ENCODE data around the gene CDYL2.

Gene CDYL2

DNA sequence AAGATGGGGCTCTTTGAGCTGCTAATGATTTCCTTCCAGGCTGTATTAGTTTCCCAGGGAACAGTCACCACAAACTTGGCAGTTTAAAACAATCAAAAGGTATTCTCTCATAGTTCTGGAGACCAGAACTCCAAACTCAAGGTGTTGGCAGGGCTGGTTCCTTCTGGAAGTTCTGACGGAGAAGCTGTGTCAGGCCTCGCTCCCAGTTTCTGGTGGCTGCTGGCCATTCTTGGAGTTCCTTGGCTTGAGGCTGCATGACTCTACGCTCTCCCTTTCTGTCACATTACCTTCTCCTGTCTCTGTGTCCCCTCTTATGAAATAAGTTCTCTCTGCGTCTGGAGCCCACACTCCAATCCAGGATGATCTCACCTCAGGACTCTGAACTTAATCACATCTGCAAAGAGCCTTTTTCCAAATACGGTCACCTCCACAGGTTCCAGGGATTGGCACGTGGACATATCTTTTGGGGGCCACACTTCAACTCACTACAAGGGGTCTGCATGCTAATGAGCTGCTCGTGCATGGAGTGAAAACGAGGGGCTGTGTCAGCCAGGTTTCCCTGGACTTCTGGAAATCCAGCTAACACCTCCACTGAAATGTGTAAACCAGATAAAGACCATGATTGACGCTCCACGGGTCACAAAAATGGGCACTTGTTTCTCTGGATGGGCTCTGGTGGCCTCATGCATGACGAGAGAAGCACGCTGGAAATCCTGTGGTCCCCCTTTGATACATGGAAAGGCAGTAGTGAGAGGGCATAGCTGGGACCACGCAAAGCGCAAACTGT, 185.3 kb downstream of the CDYL2 start:
- TF ChIP-seq CTCF (IDR thresholded peaks at IDR 0.05; ENCODE audit: low read depth, low read length, missing control alignments) = no peak
- H3K4me3 ChIP-seq (ENCODE audit: low read depth, low read length) = no peak overlapping the region
- DNase-seq (ENCODE audit: low read depth) = no peak

DNA sequence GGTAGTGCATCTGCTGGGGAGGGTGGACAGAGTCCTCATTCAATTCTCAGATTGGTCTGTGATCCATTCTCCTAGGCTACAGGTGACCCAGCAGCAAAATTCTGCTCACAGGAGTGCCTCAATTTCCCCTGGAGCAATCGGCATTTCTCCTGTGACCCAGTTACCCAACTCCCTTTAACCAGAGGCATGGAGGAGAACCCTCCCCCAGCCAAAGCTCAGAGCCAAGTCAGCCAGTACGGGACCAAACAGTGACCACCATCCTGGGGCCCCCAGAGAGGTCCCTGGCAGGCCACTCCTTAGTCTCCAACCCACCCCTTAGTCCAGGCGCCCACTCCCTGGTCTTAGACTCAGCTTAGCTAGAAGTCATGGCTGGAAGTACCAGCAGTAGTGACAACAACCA, 188.0 kb downstream of the CDYL2 start:
- H3K4me3 ChIP-seq (ENCODE audit: low read depth, low read length) = no peak overlapping the region
- DNase-seq (ENCODE audit: low read depth) = no peak
- TF ChIP-seq CTCF (IDR thresholded peaks at IDR 0.05; ENCODE audit: low read depth, low read length, missing control alignments) = no peak

DNA sequence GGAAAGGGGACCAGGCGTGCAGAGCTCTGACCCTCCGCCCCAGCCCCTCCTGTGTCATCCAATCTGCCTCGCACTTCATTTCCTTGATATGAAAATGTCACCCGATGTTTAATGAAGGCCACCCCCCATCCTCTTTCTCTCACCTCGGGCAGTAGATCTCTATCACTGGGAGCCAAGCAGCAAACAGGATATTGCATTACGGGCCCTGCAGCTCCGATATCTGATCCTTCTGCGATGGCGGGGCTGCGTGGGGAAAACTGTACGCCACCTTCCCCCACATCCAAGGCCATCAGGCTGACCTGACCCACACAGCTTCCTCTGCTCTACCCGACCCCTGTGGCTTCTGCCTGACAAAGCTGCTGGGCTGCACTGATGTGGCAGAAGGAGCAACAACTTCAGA, 188.7 kb downstream of the CDYL2 start:
- no peak overlapping the region for H3K4me3 ChIP-seq (ENCODE audit: low read depth, low read length)
- no peak for DNase-seq (ENCODE audit: low read depth)
- TF ChIP-seq CTCF (IDR thresholded peaks at IDR 0.05; ENCODE audit: low read depth, low read length, missing control alignments) = no peak

- H3K4me3 ChIP-seq (ENCODE audit: low read depth, low read length) = no peak overlapping the region
- DNase-seq (ENCODE audit: low read depth) = no peak
- no peak for TF ChIP-seq CTCF (IDR thresholded peaks at IDR 0.05; ENCODE audit: low read depth, low read length, missing control alignments)
These were observed 189.3 kb downstream of the CDYL2 start for GRCh38 chr16:80614908-80615671.

DNA sequence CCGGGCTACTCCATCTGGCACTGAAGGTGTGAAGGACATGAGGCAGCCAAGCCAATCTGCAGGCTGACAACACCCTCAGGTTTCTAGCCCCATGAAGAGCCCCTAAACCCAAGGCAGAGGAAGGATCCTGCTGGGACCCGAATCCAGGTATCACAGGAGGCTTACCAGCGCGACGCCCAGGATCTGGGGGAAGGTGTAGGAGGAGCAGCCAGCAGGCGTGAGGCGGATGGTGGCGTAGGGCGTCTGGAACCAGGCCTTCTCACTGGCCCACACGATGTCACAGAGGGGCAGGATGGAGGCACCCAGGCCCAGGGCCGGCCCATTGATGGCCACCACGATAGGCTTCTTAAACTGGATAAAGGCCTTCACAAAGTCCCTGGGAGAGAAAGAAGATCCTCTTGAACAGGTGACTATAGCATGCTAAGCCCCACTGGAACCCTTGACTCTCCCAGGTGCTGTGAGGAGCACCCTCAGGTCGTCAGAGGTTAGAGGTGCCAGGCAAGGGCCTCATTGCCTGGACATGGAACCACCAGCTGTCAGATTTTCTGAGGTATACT, 191.9 kb downstream of the CDYL2 start:
- no peak overlapping the region for H3K4me3 ChIP-seq (ENCODE audit: low read depth, low read length)
- TF ChIP-seq CTCF (IDR thresholded peaks at IDR 0.05; ENCODE audit: low read depth, low read length, missing control alignments) = no peak
- no peak for DNase-seq (ENCODE audit: low read depth)

DNA sequence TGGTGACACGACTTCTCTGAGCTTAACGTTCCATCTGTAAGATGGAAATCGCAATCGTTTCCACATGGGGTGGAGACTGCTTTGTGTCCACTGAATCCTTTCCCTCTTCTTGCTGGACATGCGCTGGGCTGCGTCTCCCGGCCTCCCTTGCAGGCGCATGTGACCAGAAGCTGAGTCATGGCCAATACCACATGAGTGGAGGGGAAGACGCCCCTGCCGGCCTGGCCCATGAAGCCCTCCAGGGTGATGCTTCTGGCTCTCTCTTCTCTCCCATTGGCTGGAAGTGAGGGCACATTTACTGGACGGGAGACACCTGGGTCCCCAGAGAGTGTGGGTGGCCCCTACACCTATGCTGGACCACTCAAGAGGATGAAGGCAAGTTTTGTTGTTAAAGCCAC, 192.5 kb downstream of the CDYL2 start:
- DNase-seq (ENCODE audit: low read depth) = no peak
- no peak for TF ChIP-seq CTCF (IDR thresholded peaks at IDR 0.05; ENCODE audit: low read depth, low read length, missing control alignments)
- H3K4me3 ChIP-seq (ENCODE audit: low read depth, low read length) = no peak overlapping the region

All from GM12864 (cell line).